Heart right ventricle (tissue), 16 donors: ENCODE results near the gene MAD2L1. TPM values are rescaled to one million over a fixed set of nuclear protein-coding genes. Genes with fewer than 3 reads are reported as not detected.

Source experiments
- ATAC-seq, 8 donors: fragments of 200-7000 bp; cut with Tn5 transposase; one replicate each; pipeline ENCODE4 v1.9.1; 2020; ENCODE audit warnings: mild to moderate bottlenecking in 8 of 8, moderate library complexity in 8 of 8, moderate number of reproducible peaks in 1 of 8
- DNase-seq, 2 donors: peaks; one replicate each; pipeline ENCODE4 v3.0.0-alpha.2; 2020
- H3K27ac ChIP-seq, 10 donors: fragments of 200-600 bp; sonication (generic) in 2 of 10; one replicate each; pipeline versions ENCODE4 v1.5.0 to v1.8.0; 2020 to 2022; ENCODE audit warnings: mild to moderate bottlenecking in 3 of 10
- H3K27me3 ChIP-seq, 7 donors: fragments of 200-600 bp; one replicate each; pipeline ENCODE4 v1.8.0; 2021 to 2022; ENCODE audit warnings: mild to moderate bottlenecking in 2 of 7
- H3K36me3 ChIP-seq, 9 donors: fragments of 200-600 bp; sonication (generic) in 1 of 9; one replicate each; pipeline versions ENCODE4 v1.5.0 to v1.8.0; 2020 to 2022; ENCODE audit warnings: mild to moderate bottlenecking in 2 of 9
- H3K4me1 ChIP-seq, 9 donors: fragments of 200-600 bp; sonication (generic) in 1 of 9; one replicate each; pipeline versions ENCODE4 v1.5.0 to v1.8.0; 2020 to 2022; ENCODE audit warnings: mild to moderate bottlenecking in 4 of 9
- H3K4me3 ChIP-seq, 10 donors: fragments of 200-600 bp; sonication (generic) in 2 of 10; one replicate each; pipeline versions ENCODE4 v1.5.0 to v1.8.0; 2020 to 2022; ENCODE audit warnings: mild to moderate bottlenecking in 7 of 10, moderate library complexity in 2 of 10
- H3K9me3 ChIP-seq, 11 donors: fragments of 200-600 bp in 10 of 11; sonication (generic) in 2 of 11; one replicate each; pipeline versions ENCODE4 v1.5.0 to v1.8.0; 2013 to 2022; ENCODE audit warnings: mild to moderate bottlenecking in 2 of 11, control low read depth in 1 of 11, moderate library complexity in 1 of 11
- CTCF ChIP-seq, 9 donors: fragments of 200-600 bp; sonication (generic) in 2 of 9; IDR thresholded peaks; one replicate each; pipeline versions ENCODE4 v1.5.0 to v1.8.0; 2021 to 2022; ENCODE audit warnings: antibody characterized with exemption in 9 of 9, mild to moderate bottlenecking in 5 of 9, moderate library complexity in 1 of 9
- WGBS, 2 donors: extraction: QIAGEN DNeasy Blood & Tissue Kit; methylation state at CpG; one replicate each; pipeline ENCODE4 v1.1.7; 2013; ENCODE audit warnings: inconsistent platforms in 1 of 2; 5-methylcytosine and 5-hydroxymethylcytosine counted together
- intact Hi-C, 10 donors: fragments of 100-400 bp; cut with DNase I; formaldehyde crosslinking; loops; one replicate each; pipeline versions ENCODE4 v1.11.1 to v1.14.2; 2022
- polyA plus RNA-seq, 2 donors: library from polyadenylated mRNA; stranded (reverse); fragments of 200-250 nt; gene quantifications; one replicate each; pipeline ENCODE4 v1.2.3, GENCODE V29; 2013
- total RNA-seq, 10 donors: library from RNA; stranded (reverse); fragmentation: NEBNext Ultra II Directional in 3 of 10; extraction: Animal tissue kit (Norgen Biotek cat#: 25700) in 3 of 10; gene quantifications; one replicate each; pipeline versions ENCODE4 v1.2.1 to v1.2.4, GENCODE V29; 2021 to 2023
- donor health status: Arrhythmogenic right ventricular cardiomyopathy.
- donor health status: ischemic (EF 13 %, LVEDD 7.1; RV severe dilation, severe dysfunction).
- donor health status: healthy with polysubstance abuse.
- donor health status: DM: no; HTN: yes; CAD: no.
- donor health status: DM: no; HTN: no; CAD: no.
- donor health status: ischemic (EF 25% LVEDD 6.9; RV normal size, moderate dysfunction).
- donor health status: ischemic (EF 25% LVEDD 5.7; RV mildly dilated, moderate dysfunction).
- donor health status: healthy.
- donor health status: DM: yes; HTN: yes; CAD: no.
- donor health status: Ischemic cardiomyopathy.
- donor health status: ischemic (EF 35%, LVEDD 5.7; RV mildly dilated, moderate dysfunction).
- donor health status: nonischemic (EF 11% LVEDD 7.7; RV severe dilation, severe dysfunction).
- donor health status: DM: yes; HTN: yes; CAD: no.
- donor health status: PGD.
- donor health status: ischemic (EF 29% LVEDD 5.4; RV normal size, mild dysfunction).
- donor health status: nonischemic (EF 23%, LVEDD 6.1; RV moderate dilation, normal function).

MAD2L1 gene
- total and polyA plus RNA-seq, 12 donors: 0.59 to 3.3 (median 1.6) TPM

GRCh38 chr4:120043828-120044227 is 22.8 kb downstream of the MAD2L1 start:
- intact Hi-C loops: loop anchor here in 3 of 10 donors (10.0 kb wide), 4 partner anchors 239 to 729 kb away; no protein-coding TSS in a partner anchor
- DNase-seq (no peak), ATAC-seq (no peak)
- no peak for TF ChIP-seq CTCF (IDR thresholded peaks at IDR 0.05)
- Histone ChIP-seq H3K9me3 (peaks cover 0 to 19% (median 0%) of the 10 kb centered on the region in 11 donors), H3K4me1 (no peaks in the 10 kb centered on the region), H3K27me3 (no peaks in the 10 kb centered on the region), H3K36me3 (no peaks in the 10 kb centered on the region), H3K27ac (no peak overlapping the region), H3K4me3 (no peak overlapping the region)
- WGBS, 2 donors: 87 to 88% methylated on average over 4 of the region's 4 CpGs

- H3K36me3 ChIP-seq: no peaks in the 10 kb centered on the region
- peaks cover 0 to 20% (median 0%) of the 10 kb centered on the region in 7 donors for H3K27me3 ChIP-seq
- intact Hi-C loops: no loop called here
- no peaks in the 10 kb centered on the region for H3K9me3 ChIP-seq
- DNase-seq (no peak), ATAC-seq (no peak)
- 52 to 79% methylated on average over 2 of the region's 2 CpGs for WGBS, 2 donors
- no peak overlapping the region for H3K27ac ChIP-seq
- peaks cover 0 to 6% (median 0%) of the 10 kb centered on the region in 9 donors for H3K4me1 ChIP-seq
- no peak for TF ChIP-seq CTCF (IDR thresholded peaks at IDR 0.05)
- H3K4me3 ChIP-seq: no peak overlapping the region
Measured at GRCh38 chr4:120037411-120037810, 29.2 kb downstream of the MAD2L1 start.

GRCh38 chr4:120034913-120035312 is 31.7 kb downstream of the MAD2L1 start:
- Histone ChIP-seq H3K4me1 (peaks cover 0 to 6% (median 0%) of the 10 kb centered on the region in 9 donors), H3K27ac (no peak overlapping the region), H3K4me3 (no peak overlapping the region), H3K9me3 (no peaks in the 10 kb centered on the region), H3K36me3 (no peaks in the 10 kb centered on the region), H3K27me3 (peaks cover 0 to 20% (median 0%) of the 10 kb centered on the region in 7 donors)
- DNase-seq: no peak
- WGBS, 2 donors: 41% methylated on average over 2 of the region's 2 CpGs
- ATAC-seq: no peak
- intact Hi-C loops: no loop called here
- no peak for TF ChIP-seq CTCF (IDR thresholded peaks at IDR 0.05)

GRCh38 chr4:120026853-120027252 is 39.8 kb downstream of the MAD2L1 start:
- no peaks in the 10 kb centered on the region for H3K27me3 ChIP-seq
- intact Hi-C loops: no loop called here
- no peak overlapping the region for H3K27ac ChIP-seq
- no peaks in the 10 kb centered on the region for H3K9me3 ChIP-seq
- H3K4me3 ChIP-seq: no peak overlapping the region
- TF ChIP-seq CTCF (IDR thresholded peaks at IDR 0.05): no peak
- H3K4me1 ChIP-seq: no peaks in the 10 kb centered on the region
- no peak for ATAC-seq
- no peaks in the 10 kb centered on the region for H3K36me3 ChIP-seq
- 71 to 97% methylated on average over 2 of the region's 2 CpGs for WGBS, 2 donors
- DNase-seq: no peak
